CD4-positive, alpha-beta T cell treated with Interleukin-21 for 1 hour (primary cell): ENCODE data around the gene CRYGD.

Experiments used
- DNase-seq: peaks from one replicate; pipeline ENCODE4 v3.0.0-alpha.2; 2020

Gene CRYGD

DNA sequence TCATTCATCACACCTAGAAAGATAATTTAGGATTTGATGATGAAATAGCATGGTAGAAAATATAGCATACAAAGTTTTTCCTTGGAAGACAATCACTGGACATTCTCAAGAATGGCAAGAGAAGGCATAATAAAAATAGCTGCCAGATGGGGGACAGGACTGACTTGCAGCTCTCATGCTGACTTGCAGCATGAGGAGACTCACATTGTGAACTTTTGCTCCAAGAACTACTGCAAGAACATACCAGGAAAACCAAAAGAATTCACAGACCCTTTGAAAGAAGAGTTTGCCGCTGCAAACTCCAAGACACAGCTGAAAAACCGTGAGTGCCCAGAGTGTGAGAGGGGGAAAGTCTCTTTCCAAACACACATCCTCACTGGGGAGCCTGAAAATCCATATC, 47.0 kb downstream of the CRYGD start:
- no peak for DNase-seq

DNA sequence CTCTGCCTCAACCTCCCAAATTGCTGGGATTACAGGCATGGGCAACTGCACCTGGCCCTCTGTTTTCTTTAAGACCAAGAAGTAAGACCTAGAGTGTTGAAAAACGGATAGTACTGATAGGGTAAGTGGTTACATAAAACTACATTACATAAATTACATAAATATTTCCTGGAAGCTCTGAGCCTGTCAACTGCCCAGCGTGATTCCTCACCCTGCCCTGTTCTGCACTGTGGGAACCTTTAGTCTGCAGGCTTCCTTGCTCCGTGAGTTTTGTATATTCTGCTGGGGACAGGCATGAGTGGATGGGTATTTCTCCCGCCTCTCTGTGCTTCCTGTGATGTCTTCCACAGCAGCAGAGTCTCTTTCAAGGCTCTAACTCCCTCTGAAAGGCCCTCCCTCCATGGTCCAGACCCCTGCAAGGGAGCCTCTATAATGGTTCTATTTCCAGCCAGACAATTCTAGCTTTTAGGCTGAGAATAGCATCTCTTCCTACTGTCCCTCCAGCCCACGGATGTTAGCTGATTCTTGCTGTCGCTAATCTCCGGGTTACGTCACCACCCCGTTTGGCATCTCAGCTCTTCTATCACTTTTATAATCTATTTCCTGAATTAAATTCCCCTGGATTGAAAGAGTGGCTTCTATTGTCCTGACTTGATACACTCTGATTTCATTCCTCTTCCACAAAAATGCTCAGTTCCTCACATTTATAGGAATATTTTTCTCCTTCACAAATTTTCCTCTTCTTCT, 49.5 kb downstream of the CRYGD start:
- DNase-seq, result no peak

DNA sequence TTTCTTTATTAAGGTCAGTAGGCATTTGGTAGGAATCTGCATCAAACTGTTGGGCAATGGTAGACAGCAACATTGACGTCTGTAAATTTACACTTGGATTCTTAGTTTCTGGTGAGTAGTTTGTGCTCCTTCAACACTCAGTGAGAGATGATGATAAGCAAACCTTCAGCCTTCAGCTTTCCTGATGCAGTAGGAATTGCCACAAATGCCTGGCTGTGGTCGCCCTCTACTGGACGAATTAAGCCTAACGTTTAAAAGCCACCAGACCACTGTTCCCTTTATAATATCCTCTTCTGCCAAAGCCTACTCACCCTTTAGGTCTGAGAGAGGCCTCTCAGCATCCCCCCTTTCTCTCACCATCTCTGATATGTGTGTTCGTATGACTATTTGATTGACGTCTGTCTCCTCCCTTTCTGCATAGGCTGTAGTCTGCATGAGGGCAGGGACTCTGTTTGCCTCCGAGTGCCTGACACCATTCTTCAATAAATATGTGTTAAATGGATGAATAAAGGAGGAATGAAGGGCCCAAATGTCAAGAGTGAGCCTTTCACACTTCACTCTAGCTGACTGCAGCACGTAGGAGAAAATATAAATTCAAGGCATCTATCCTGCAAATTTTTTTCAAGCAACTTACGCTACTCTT, 52.0 kb downstream of the CRYGD start:
- peak; percentile 61 for DNase-seq
